Superior temporal gyrus (tissue), 1 donor: ENCODE measurements around the gene LENEP.
"Not testable (repeated sequence)": the region's sequence is repeated elsewhere in the genome, so short reads cannot be mapped to it uniquely, and the experiment has no call there.

Experiments used
- DNase-seq: peaks from one replicate; pipeline ENCODE4 v3.0.0-alpha.2; 2016; ENCODE audit errors: extremely low spot score

Gene LENEP

DNA sequence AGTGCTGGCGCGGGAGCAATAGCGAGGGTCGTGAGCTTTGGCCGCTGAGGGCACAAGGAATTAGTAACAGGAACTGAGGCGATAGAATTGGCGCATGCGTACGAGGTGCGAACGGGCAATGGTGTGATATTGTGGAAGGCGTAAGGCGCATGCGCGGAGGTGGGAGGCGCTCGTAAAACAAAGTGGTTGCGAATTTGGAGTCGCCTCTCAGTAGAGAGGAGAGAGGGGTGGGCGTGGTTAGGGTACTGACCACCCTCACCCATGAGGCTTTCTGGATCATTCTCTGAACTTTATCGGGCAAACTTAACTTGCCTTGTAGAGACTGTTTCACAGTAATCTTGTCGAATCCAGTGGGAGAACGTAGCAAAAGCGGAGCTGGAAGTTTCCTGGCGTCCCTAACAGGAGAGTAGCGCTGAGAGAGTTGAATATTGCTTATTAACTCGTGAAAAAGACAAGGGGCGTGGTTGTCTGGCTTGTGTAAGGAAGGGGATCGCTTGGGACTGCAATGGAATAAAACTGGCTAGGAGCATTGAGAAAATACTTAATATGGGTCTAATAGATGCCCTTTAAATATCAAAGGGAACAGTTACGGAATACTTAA is 18.5 kb upstream of the LENEP start:
- DNase-seq, result peak; percentile 98

DNA sequence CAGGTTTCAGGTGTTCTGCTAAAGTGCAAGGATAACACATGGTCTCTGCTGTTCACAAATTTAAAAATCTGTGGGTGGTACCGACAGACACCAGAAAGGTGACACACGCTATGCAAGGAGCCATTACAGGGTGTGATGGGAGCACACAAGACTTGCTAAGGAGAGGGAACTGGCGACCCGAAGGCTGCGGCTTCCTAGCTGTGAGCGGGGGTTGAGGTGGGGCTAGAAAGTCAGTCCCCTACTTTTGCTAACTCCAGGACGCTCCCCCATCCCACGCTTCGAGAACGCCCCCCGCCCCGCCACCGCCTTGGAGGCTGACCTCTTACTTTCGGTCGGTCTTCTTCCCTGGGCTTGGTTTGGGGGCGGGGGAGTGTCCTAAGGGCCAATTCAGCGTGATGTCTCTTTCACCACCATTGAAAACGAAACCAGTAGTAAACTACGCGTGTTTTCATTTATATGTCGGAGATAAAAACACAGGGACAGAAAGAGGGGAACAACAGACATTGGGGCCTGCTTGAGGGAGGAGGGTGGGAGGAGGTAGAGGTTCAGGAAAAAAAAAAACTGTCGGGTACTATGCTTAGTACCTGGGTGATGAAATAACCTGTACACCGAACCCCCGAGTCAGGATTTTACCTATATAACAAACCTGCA is 17.9 kb upstream of the LENEP start:
- no peak for DNase-seq

DNA sequence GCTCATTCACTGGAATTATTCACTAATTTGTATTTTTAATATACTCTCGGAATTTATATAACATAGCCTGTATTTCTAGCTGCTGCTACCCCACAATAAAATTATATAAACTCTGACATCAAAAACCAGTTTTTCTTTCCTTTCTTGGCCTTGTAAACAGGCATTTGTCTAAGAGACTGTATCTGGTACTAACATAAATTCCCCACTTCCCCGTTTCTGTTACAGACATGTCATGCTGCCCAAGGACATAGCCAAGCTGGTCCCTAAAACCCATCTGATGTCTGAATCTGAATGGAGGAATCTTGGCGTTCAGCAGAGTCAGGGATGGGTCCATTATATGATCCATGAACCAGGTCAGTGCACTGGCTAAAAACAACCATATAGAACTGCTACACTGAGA is 15.6 kb upstream of the LENEP start:
- DNase-seq, result not testable (repeated sequence)

DNA sequence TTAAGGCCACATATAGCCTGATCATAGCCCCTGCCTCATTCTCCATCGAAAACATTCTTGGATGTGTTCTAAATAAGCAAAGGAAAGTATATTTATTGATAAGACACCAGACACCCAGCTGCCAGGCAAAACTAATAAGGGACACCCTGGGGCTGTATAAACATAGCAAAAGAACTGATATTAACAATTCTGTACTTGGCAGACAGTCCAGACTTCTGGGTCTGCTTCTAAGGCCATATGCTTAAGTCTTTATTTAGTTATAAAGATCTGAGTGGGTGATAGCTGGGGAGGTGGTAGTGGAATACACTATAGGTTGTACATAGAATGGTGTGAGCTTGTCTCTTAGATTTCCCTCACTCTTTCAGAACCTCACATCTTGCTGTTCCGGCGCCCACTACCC is 15.0 kb upstream of the LENEP start:
- no peak for DNase-seq

DNA sequence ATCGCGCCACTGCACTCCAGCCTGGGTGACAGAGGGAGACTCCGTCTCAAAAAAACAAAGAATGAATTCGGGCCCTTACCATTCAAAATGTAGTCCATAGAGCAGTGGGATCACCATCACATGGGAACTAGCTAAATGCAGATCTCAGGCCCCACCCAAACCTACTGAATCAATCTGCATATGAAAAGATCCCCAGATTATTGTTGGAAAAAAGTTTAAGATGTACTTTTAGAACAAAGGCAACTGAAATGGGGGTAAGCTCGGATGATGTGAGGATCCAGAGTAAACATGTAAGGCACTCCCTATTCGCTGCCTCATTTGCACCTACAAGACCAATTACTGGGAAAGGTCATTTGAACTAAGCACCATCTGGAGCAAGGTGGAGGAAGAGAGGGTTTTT is 11.0 kb upstream of the LENEP start:
- DNase-seq, result peak; percentile 22

DNA sequence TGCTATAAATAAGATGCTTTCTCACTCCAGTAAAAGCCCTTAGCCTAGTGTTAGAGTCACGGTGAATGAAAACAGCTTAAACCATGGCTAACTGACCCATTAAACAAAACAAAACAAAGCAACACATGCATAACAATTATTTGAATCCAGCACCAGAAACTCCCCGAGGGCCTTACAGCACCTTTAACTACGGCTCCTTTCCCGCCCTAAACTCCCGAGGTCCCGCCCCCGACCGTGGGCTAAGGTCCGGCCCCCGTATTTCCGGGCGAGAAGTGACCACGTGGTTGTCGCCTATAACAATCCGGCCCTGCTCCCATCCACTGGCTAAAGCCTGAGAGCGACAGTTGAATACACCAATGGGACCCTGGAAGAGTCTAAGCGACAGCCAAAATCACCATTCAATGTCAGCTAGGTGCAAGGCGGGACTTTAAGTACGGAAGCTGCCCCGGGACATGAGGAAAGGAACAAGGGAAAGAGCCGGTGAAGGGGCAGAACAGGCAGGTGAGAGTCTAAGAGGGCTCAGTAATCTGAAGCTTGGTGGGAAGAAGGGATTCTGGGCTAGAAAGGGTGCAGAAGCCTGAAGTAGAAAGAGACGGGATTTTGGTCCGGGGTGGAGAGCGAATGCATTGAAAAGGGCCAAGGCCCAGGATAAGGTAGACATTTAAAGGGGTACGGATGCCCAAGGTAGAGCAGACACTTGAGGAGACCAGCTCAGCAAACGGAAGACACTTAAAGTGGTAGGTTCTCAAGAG is 10.3 kb upstream of the LENEP start, which contains the start of gene FLAD1:
TSS of gene FLAD1 (plus strand) at position 448 of the 752 bp plus-strand sequence. CDS start 351 bp downstream, outside the sequence.
- peak; percentile 100 for DNase-seq

DNA sequence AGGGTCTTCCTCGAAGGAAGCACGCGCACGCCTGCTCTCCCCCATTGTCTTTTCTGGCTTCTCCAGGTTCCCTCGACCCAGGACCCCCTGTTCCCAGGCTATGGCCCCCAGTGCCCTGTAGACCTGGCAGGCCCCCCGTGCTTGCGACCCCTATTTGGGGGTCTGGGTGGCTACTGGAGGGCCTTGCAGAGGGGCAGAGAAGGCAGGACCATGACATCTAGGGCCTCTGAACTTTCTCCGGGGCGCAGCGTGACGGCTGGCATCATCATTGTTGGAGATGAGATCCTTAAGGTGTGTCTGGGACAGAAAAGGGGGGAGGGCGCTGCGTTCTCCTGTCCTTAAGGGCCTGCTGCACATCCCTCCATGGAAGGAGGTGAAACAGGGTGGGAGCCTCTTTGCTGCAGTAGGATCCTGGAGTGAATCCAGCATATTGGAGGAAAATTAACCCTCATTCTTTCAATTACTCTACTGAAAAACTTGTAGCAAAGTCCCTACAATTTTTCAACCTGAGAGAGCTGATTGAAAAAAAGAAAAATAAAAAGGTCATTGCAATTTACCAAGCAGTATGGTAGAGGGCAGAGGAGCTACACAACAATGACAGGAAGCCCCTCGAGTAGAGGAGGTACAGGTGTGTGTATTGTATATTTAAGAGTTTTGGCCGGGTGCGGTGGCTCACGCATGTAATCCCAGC is 9.5 kb upstream of the LENEP start:
- no peak for DNase-seq

DNA sequence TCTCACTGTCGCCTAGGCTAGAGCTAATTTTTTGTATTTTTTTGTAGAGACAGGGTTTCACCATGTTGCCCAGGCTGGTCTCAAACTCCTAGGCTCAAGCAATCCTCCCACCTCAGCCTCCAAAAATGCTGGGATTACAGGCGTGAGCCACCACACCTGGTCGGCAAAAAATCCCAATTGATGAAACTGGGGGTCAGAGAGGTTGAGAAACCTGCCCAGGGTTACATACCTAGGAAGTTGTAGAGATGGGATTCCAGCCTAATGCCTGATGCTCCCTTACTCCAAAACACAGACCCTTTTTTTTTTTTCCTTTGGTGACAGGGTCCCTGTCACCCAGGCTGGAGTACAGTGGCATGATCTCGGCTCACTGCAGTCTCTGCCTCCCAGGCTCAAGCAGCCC is 6.7 kb upstream of the LENEP start:
- DNase-seq, result not testable (repeated sequence)

DNA sequence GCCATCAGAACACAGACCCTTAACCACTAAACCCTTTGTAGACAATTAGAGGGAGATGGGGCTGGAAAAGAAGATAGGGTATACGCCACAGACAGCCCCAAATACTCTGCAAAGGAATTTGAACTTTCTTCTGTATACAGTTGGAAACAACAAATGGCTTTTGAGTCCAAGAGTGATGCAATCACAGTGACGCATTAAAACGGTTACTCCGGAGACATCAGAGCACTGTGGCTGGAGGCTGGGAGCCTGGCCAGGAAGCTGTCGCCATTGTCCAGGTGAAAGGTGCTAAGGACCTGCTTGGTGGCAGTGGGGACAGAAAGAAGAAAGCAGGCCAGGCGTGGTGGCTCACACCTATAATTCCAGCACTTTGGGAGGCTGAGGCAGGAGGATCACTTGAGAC is 6.1 kb upstream of the LENEP start:
- no peak for DNase-seq

DNA sequence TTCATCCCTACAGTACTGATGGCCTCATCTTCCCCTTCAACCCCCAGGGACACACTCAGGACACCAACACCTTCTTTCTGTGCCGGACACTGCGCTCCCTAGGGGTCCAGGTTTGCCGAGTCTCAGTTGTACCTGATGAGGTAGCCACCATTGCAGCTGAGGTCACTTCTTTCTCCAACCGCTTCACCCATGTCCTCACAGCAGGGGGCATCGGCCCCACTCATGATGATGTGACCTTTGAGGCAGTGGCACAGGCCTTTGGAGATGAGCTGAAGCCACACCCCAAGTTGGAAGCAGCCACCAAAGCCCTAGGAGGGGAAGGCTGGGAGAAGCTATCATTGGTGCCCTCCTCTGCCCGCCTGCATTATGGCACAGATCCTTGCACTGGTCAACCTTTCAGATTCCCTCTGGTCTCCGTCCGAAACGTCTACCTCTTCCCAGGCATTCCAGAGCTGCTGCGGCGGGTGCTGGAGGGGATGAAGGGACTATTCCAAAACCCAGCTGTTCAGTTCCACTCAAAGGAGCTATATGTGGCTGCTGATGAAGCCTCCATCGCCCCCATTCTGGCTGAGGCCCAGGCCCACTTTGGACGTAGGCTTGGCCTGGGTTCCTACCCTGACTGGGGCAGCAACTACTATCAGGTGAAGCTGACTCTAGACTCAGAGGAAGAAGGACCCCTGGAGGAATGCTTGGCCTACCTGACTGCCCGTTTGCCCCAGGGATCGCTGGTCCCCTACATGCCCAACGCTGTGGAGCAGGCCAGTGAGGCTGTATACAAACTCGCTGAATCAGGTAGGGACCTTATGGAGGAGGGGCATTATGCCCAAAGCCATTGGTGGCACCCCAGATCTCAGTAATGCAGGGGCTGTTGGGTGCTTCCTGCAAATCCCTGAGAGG is 5.1 kb upstream of the LENEP start:
- no peak for DNase-seq

DNA sequence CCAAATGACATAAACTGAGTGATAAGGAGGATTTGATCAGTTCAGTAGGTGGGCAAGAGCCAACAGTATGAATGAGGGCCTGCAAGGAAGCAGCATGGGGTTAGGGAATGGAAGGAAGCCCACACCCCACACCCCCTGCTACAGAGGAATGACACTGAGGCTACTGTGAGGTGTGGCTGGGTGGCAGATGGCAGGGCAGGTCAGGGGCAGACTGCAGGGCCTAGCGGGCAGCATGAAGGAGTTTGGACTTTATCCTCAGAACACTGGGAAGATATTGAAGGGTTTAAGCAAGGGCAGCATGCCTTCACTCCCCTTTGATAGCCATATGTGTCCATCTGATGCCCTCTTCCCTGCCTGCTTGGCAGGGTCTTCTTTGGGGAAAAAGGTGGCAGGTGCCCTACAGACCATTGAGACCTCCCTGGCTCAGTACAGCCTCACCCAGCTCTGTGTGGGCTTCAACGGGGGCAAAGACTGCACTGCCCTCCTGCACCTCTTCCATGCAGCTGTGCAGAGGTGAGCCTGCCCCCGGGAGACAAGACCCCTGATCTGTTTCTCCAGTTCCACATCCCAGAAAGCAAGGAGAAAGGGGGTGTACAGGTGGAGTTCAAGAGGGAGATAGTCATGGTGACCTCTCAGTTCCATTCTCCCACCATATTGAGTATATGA is 4.1 kb upstream of the LENEP start:
- no peak for DNase-seq

DNA sequence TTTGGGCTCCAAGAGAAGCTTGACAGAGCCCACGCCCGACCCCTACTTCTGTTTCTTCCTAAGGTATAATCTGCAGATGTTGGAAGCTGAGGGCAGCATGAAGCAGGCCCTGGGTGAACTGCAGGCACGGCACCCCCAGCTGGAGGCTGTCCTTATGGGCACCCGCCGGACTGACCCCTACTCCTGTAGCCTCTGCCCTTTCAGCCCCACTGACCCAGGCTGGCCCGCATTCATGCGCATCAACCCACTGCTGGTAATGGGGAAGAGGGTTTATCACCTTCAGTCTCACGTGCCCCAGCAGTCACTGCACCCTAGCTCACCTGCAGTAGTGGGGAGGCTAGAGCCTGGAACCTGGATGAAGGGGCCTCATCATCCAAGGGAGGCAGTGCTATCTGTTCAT is 3.1 kb upstream of the LENEP start:
- DNase-seq, result no peak

DNA sequence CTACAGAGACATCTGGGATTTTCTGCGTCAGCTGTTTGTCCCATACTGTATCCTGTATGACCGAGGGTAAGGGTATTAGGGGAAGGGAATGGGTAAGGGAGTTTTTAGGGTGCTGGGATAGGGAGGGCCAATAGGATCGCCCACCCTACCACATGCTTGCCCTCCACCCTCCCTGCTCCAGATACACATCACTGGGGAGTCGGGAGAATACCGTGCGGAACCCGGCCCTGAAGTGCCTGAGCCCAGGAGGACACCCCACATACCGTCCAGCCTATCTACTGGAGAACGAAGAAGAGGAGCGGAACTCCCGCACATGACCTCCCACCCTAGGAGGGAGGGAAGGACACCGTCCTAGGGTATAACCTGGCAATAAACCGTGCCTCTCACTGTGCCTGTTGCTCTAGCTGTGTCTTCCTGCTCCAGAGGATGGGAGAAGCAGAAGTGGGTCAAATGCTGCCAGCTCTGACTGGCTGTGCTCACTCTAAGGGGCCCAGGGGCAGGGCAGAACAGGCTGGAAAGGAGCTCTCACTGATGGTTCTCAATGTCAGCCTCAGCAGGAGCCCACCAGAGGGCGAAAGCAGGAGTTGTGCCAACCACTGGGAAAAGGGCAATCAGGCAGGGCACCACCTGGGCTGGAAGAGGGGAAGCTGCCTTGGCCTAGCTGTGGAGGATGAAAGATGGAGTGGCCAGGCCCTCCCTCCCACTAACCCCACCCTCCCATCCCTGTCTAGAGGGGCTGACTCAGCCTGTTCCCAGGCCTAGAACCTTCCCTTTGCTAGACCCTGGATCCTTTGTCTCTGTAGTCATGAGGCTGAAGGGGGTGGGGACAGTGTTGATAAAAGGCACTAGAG is 440 bp upstream of the LENEP start:
- DNase-seq, result no peak

DNA sequence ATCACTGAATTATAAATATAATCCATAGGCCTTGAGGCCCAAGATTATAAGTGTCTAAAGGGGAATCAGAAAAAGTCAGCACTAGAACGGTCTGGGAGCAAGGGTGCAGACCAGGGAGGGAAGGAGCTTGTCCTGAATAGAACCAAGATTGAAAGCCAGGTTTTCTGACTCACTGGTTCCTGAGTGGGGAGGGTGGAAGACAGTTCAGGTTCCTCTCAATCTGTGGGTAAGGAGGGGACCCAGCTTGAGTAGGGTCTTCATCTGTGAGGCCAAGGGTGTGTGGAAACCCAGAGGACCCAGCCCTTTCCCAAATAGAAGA is 842 bp downstream of the LENEP start:
- DNase-seq, result no peak

DNA sequence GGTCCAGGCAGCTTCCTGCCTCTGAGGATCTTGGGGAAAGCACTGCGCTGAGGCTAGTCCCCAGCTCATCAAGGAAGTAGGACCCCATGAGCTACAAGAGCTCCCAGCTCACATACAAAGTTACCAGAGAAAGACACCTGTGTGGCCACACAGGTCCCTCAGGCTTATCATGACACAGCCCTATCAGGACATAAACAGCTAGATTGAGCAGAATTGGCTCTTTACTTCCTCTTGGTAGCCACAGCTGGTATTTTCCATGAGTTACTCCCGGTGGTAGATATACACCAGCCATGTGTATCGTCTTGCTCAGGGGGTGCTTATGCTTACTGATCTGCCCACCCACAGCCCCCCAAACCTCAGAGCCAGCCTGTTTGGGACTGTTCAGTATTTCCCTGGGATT is 1.2 kb downstream of the LENEP start:
- no peak for DNase-seq

DNA sequence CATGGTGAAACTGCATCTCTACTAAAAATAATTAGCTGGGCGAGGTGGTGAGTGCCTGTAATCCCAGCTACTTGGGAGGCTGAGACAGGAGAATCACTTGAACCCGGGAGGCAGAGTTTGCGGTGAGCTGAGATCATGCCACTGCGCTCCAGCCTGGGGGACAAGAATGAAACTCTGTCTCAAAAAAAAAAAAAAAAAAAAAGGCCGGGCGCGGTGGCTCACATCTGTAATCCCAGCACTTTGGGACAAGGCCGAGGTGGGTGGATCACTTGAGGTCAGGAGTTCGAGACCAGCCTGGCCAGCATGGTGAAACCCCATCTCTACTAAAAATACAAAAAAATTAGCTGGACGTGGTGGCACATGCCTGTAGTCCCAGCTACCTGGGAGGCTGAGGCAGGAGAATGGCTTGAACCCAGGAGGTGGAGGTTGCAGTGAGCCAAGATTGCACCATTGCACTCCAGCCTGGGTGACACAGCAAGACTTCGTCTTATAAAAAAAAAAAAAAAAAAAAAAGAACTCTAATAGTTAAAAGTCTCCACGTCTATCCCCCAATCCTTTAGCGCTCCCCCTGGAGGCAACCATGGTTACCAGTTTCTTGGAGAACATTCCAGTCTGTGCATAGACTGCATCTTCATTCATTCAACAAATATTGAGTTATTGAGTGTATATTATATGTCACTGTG is 2.1 kb downstream of the LENEP start:
- peak; percentile 64 for DNase-seq

DNA sequence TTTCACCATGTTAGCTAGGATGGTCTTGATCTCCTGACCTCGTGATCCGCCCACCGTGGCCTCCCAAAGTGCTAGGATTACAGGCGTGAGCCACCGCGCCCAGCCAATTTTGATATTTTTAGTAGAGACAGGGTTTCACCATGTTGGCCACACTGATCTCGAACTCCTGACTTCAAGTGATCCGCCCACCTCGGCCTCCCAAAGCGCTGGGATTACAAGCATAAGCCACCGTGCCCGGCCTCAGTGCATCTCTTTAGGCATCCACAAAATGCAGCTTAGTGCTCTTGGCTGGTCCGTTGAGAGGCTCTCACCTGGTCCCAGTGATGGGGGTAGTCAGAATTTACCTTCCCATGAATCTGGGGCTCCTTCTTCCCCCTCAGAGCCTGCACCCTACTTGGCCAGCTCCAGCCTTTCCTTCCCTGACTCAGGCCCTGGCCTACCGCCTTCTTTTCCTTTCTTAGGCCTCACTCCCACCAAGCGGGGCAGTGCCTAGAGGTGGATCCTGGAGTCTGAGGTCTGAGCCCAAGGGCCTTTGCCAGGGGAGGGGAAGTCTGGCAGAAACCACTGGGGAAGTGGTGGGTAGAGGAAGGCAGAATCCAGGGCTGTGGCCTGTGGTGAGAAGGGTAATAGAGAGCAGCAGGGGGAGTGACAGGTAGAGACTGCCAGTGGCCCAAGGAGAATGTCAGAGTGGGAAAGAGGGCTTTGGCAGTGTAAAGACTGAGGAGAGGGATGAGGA is 3.7 kb downstream of the LENEP start:
- no peak for DNase-seq

DNA sequence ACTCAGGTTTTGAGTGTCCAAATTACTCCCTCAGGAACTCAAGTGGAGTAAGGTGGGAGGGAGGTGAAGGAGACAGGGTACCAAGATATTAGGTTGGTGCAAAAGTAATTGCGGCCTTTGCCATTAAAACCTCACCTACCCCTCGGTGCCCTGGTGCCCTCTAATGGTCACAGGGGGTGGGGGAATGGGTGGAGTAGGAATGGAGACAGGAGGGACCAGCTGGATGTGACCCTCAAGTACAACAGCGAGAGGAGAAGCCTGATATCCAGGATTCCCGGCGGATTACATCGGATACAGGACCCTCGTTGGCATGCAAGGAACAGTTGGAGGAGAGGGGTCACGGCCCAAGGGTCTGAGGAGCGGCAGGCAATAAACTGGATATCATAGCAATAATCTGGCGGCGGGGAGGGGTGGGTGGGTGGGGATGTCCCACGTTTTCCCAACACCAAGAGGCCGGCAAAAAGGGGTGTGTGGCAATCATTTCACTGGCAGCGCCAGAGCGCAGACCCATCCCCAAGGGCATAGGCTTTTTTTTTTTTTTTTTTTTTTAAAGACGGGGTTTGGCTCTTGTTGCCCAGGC is 4.9 kb downstream of the LENEP start:
- no peak for DNase-seq
